NCI-H524 (cell line): Measurements from ENCODE around the gene OSBPL2.

Experiments
- DNase-seq, 2 experiments: peaks; one replicate each; lab custom pipeline; 2025; lab: John Stamatoyannopoulos, UW

Gene OSBPL2

DNA sequence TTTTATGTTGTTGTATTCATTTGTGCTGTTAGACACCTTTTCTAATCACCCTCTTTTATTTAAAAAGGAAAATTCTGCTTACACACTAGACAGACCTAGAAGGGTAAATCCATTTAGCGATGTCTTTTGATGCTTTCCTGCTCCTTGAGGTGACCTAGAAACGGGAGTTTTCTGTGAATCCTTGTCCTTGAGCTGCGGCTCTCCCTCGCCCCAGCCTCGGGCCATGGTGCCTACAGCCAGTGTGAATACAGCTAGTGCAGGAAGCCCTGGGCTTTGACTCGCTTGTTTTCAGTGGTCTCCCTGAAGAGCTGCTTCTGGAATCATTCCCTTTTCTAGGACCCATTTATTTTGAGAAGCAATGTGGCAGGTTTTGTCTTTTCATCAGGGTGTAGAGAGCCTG lies 46.8 kb downstream of the OSBPL2 start:
- DNase-seq: no peak

DNA sequence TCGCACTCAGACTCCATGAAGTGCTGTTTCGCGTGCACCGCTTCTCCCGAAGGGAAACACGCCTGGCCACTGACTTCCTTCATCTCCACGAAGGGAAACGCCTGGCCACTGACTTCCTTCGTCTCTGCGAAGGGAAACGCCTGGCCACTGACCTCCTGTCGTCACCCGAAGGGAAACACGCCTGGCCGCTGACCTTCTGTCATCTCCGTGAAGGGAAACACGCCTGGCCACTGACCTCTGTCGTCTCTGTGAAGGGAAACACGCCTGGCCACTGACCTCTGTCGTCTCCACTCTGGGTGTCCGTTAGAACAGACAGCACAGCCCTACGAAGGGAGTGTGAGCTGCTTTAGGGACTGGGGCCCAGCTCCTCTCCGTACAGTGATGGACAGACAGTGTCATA lies 47.4 kb downstream of the OSBPL2 start:
- no peak for DNase-seq

DNA sequence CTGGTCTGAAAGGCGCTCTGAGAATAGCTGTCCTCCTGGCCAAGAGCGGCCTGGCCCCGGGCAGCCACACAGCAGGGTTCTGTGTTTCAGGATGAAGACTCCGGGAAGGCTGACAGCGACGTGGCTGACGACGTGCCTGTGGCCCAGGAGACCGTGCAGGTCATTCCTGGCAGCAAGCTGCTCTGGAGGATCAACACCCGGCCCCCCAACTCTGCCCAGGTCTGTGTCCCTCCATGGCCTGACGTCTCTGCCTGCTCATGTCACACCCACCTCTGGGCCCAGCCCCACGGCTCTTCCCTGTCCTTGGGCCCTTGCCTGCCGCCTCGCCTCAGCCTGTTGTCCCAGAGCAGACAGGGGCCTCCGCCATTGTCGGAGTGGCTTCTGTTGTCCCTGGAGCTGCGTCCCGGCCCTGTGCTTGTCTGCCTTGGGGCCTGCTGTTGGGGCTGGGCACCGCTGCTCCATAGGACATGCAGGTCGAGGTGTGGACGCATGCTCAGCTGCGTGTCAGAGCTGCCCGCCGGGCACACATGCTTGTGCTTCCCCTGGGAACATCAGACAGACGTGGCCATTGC lies 48.3 kb downstream of the OSBPL2 start:
- DNase-seq: no peak

DNA sequence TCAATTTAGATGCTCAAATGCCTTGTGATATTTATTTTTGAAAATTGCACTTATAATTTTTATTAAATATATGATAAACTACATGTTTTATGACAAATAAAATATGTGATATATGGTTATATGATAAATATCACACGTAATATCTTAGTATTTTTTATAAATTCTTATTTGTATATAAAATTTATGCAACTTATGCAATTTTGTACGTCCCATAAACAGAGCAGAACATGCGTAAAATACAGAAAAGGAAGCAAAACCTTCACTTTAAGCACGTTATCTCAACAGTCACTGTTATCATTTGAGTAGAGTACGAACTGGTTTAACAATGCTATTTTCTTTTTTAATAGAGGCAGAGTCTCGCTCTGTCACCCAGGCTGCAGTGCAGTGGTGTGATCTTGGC lies 48.8 kb downstream of the OSBPL2 start:
- DNase-seq: no peak

DNA sequence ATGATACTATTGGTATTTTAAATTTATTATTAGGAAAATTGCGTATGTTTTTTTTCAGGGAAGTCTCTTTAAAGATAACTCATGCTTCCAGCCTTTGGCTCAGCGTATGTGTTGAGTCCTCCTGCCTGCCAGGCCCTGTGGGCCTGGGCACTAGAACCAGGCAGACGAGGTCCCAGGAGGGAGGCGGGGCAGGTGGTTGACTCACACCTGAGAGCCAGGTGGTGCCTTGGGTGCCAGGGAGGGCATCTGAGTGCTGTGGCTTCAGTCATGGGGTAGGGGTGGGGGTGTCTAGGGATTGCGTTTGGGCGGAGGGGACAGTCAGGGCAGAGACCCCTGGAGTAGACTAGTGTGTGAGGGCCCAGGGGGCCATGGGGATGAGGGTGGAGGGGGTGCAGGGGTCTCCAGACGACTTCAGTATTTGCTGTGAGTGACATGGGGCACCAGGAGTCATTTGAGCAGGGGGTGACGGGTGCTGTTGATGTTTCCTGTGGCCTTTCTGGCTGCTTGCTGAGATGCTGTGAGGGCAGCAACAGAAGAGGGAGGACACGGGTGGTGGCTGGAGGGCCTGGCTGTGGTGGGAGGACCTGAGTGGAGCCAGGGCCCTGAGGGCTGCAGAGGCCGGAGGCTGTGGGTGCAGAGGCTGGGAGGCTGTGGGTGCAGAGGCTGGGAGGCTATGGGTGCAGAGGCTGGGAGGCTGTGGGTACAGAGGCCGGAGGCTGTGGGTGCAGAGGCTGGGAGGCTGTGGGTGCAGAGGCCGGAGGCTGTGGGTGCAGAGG lies 49.6 kb downstream of the OSBPL2 start:
- no peak for DNase-seq

DNA sequence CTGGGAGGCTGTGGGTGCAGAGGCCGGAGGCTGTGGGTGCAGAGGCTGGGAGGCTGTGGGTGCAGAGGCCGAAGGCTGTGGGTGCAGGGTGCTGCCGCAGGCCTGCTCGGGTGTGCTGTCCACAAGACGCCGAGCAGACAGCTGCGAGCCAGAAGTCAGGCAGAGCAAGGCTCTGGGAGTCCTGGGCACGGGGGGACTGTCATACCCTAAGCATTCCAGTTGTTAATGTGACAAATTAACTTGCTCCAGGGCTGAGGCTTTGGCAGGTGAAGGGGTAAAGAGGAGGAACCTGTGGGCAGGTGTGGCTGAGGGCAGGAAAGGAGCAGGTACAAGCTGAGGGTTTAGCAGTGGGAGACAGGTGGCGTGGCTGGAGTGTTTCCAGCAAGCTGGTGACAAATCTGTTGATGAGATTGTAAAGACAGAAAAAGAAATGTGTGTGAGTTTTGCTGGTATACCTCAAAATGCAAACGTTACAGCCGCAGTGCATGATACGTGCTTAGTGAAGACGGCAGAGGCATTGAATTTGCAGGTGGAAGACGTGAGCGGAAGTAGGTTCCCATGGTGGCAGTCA lies 50.3 kb downstream of the OSBPL2 start:
- DNase-seq: no peak

DNA sequence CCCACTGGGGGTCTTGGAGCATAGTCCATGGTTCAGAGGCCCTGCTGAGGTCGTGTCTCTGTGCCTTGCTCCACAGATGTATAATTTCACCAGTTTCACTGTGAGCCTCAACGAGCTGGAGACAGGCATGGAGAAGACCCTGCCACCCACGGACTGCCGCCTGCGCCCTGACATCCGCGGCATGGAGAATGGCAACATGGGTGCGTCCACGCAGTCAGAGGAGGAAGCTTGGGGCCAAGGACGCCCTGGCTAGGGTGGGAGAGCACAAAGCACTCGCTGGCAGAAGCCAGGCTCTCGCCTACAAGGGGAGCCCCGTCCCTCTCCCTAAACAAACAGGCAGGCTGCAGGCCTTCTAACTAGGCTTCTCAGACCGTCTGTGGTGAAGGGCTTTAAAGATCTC lies 50.8 kb downstream of the OSBPL2 start:
- no peak for DNase-seq

DNA sequence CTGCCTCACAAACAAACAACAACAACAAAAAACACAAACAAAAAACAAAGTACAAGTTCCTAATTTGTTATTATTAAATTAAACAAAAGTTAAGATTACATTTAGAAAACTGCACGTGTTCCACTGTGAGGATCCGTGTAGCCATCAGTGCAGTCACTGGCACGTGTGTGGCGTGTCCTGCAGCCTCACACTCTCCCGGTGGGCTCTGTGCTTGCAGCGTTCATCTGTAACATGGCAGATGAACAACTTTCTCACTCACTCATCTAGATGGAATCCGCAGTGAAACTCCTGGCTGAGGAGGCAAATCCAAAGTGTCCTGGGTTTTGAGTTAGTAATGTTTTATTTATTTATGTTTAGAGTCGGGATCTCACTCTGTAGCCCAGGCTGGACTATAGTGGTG lies 51.6 kb downstream of the OSBPL2 start:
- DNase-seq: no peak

DNA sequence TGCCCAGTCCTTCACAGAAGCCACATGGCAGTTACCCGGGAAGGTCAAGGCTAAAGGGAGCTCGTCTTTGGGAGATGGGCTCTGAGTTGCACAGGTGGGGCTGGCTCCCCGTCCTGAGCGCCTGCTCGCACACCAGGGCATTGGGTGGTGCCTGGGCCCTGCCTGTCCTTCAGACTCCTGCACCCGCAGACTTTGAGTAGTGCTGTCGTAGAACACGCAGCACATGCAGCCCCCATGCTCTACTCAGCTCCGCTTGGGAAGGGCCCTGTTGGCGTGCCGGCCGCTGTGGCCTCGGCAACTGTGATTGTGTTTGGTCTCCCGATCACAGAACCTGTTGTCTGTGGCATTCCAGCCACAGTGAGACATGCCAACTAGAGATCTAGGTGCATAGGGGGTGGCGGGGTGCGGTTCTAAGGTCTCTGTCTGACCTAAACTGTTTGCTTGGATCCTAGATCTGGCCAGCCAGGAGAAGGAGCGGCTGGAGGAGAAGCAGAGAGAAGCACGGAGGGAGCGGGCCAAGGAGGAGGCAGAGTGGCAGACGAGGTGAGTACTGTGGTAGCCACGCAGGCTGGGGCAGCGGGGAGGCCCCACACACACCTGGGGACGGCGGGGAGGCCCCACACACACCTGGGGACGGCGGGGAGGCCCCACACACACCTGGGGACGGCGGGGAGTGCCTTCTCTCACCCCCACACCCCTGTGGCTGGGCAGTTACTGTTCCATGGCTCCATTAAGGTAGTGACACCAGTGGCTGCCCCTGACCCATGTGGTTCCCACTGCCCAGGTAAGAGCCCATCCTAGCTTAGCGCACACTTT lies 53.1 kb downstream of the OSBPL2 start:
- DNase-seq: no peak

DNA sequence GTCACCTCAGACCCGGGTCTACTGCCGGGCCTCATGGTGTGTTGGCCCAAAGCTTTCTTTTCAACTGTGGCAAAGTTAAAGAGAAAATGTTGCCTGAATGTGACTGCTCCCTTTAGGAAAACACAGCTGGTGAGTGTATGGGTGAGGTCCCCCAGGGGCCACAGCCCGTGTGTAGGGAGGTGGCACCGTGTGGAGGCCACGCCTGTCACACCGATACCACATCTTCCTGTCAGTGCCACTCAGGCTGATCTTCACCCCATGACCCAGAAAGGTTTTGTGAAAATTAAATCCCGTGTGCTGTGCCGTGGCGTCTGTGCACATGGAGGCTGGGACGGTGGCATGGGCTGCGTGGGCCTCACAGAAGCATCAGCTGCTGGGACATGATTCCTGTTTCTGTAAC lies 53.8 kb downstream of the OSBPL2 start:
- DNase-seq: no peak

DNA sequence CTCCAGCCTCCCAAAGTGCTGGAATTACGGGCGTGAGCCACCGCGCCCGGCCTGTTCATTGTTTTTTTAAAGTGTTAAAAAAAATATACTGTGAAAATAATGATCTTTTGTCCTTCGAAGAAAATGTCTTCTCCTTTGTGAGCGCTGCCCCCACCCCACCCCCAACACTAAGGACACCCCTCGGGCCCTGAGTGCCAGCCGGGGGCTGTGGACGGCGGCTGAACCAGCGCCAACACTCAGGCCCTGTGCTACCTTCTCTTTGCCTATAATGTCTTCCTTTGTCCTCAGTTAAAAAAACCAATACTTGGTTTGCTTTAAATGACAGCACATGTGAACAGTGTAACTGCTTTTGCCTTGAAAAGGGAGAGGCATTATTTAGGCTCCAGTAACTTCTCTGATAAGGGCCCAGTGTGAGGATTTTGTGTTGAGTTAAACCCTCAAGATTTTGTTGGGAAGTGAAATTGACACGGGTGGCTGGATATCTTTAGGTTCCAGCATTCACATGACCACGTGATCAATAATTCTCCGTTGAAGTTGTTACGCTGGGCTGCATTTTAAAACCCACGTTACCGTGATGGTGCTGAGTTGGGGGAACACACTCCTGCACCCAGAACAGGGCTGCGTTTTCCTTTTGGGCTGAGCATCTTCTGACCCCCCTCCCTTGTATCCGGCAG lies 54.9 kb downstream of the OSBPL2 start:
- DNase-seq: no peak

DNA sequence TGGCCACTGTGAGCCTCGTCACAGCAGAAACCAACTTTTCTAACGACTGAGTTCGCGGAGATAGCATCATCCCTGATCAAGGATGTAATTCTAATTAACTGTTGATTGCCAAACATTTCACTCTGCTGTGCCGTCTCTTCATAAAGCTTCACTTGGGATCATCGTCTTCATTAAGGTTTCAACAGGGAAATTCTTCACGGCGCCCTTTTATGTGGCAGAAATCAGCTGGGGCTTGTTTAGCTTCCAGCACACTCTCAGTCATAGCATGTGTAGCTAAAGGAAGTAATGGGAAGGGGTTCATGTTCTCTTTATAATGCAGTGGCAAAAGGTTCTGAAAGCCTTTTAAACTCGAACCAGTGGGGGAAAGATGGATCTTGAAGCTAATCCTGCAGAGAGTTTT lies 55.6 kb downstream of the OSBPL2 start:
- DNase-seq: no peak

DNA sequence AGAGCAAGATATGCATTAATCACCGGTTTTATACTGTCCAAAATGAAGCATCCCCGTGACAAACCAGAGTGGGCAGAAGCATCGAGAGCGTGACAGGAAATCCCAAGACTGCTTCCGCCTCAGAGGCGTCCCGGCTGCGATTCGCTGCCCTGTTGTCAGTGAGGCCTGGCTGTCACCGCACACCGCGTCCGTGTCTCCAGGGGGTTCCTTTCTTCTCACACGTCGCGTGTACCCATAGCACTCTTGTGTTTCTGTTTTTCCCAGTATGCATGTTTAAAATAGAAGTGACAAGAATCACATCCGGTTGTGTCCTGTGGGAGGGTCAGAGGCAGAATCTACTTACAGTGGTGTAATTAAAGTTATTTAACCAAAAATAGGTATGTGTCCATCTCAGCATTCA lies 56.2 kb downstream of the OSBPL2 start:
- no peak for DNase-seq

DNA sequence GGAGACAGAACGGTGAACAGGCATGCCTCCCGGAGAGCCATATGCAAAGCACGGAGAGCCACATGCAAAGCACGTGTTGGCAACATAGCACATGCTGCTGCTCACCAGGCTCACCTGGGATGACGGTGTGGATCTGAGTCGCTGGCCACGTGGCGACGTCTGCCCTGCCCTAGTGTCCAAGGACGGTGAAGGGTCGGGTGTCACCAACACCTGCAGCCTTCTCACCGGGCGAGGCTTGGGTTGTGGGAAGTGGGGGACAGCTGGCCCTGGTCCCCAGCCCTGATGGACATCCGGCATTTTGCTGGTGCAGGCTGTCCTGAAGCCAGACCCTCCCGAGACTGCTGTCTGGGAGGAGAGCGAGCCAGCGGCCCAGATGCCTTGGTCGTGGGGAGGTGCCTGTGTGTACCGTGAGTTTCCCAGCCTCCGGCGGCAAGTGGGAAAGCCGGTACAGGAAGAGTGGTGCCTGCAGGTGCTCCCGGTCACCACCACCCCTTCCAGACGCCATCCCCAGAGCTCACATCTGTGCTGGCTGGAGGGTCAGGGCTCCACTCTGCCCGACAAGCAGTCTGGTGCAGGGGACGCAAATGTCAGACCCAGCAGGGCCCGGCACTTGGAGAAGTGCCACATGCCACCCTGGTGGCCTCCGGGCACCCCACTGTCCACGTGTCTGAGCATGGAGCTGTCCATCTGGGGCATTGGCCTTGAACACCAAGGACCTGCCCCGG lies 58.6 kb downstream of the OSBPL2 start:
- no peak for DNase-seq

DNA sequence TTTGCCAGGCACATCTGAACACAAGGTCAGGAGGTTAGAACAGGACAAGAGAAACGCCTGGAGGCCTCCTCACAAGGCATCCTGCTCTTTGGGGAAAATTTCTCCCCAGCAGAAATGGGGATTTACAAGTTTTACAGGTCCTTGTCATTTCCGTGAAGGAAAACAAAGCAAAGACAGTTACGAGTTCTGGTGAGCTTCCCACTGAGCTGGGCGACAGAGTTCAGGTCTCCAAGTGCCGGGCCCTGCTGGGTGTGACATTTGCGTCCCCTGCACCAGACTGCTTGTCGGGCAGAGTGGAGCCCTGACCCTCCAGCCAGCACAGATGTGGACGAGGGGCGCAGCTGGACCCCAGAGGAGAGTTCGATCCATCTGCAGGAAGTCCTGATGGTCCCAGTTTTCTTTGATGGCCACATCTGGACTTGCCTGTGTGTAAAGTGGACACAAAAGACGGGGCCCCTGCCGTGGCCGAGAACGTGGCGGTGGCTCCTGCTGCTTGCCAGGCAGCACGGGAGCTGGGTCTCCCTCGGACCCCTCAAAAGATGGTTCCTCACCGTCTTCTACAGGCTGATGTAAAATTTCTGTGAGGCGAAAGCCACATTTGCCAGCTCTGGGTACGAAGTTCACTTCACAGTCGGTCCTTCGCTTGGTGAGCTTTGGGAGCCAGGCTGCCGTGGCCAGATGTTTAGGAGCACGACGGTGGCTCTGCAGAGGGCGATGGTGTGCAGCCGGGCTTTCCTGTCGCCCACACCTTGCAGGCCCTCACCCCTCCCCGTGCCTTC lies 59.3 kb downstream of the OSBPL2 start:
- DNase-seq: peak in 1 of 2 experiments; percentile 25

DNA sequence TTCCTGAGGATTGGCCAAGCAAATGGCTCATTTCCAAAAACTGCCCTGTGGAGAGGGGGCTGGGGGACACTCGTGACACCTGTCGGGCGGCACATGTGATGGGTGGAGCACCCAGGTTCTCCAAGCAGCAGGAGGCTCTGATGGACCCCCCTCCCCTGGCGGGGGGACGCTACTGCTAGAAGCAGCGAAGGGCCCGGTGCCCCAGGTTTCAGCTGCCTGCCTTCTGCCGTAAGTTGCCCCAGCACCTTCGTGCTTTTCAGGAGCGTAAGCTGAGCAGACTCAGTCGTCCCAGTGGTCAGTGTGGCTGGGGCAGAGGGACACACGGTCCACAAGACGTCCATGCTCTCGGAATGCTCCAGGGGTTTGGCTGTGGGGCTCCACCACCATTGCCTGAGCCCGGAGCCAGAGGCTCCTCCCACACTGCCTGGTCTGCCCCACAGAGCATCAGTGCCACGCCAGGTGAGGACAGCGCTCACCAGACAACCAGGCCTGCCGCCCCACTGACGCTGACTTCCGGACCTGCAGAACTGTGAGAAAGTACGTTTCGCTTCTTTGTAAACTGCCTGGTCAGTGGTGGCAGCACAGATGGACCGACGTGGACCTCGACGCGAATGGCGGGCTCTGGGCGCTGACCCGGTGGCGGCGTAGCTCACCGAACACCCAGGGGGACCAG lies 60.4 kb downstream of the OSBPL2 start:
- DNase-seq: no peak

DNA sequence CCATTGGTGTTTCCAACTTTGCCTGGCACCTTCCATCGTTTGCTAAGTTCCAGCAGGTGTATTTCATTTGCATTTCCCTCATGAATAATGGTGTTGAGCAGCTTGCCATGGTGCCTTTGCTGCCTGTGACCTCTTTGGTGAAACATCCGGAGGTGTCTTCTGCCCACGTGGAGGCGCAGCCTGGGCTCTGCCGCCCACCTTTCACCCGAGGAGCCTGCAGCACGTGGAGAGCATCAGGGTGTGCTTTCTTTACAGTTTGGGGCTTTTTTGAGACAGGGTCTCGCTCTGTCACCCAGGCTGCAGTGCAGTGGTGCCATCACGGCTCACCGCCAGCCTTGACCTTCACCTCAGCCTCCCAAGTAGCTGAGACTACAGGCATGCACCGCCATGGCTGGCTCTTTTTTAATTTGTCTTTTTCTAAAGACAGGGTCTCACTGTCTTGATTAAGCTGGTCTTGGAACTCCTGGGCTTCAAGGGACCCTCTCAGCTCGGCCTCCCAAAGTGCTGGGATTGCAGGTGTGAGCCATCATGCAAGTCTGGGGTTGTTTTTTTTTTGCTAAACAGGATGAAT lies 61.4 kb downstream of the OSBPL2 start:
- DNase-seq: no peak

DNA sequence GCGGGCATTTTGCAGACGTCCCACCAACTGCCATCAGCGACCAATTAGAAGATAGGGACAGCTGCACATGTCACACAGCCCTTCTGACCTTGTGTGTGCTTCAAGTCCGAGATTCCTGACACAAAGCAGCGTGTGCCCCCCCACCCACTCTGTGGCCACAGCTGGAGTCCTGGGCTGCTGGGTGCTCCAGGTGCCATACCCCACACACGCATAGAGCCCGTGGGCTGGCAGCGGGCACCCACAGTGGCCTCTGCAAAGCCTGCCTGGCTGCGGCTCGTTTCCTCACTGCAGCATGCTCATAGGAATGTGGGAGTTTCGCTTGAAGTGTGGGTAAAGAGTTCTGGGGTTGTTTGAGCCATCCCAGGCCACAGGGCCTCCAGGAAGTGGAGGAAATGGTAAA lies 62.0 kb downstream of the OSBPL2 start:
- no peak for DNase-seq

DNA sequence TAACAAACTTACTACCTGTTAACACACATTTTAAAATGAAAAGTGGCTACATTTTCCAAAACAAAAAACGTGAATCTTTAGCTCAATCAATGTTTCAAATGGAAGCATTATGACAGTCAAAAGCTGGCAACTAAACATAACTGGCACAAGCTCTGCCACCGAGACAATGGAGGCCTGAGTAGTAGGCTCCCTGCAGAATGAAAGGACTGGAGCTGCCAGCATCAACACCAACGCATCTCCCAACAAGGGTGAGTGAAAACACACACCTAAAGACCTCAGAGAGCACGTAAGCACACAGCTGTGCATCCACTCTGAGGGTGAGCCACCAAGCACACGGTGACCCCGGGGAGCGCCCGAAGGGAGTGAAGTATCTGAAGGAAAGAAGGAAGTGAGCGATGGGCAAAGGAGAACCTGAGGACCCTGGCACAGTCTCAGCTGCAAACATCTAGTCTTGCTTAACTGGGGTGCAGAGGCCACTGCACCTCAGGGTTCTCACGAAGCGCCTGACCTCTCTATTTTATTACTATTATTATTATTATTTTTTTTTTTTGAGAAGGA lies 62.9 kb downstream of the OSBPL2 start:
- no peak for DNase-seq
